IPS-NIHi11 (cell line): ENCODE measurements around the gene PLVAP.

Source experiments
- DNase-seq: peaks from one replicate; pipeline ENCODE4 v3.0.0; 2012; ENCODE audit warnings: mixed read lengths, low spot score

The PLVAP gene

GRCh38 chr19:17302391-17303166, 74.6 kb downstream of the PLVAP start:
- DNase-seq, result no peak
